ENCODE results near the gene MYZAP.

Gene MYZAP

GRCh38 chr15:57665939-57666338, 74.2 kb downstream of the MYZAP start:
- DNase-seq, result no peak

DNA sequence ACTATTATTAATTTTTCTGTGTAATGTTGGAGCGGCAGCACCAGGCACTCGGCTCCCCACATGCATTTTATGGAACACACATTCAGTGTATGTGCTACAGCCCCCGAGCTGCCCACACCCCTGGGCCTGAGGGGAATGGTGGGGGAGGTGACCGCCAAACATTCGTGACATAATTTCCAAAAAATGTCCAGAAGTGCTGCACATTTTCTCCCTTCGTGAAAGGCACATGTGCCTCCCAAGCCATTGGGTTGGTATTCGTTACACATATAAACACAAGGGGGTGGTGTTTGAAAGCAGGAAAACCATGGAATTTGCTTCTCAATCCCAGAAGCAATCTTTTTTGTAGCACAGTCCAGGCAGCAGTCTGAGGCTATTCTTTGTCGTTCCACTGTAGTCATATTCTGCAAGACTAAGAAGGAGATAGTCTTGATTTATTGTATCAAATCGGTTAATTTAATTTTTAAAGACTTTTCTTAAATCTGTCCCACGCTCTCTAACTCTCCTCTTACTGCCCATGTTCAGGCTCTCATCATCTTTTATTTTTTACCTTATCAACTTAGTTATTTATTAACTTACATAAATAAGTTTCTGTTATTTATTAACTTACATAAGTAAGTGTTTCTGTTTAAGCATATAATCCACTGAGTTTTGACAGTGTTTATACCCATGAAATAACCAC, 75.6 kb downstream of the MYZAP start:
- peak; percentile 66 for DNase-seq

DNA sequence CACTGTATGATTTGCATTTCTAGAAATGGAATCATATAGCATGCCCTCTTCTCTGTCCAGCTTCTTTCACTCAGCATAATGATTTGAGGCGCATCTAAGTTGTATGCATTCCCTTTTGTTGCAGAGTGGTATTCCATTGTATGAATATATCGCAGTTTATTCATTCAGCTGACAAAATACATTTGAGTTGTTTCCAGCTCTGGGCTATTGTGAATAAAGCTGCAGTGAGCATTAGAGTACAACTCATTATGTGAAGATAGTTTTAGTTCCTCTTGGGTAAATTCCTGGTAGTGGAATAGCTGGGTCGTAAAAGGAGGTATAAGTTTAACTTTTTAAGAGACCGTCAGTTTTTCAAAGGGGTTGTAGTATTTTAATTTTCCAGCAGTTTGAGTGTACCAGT, 76.3 kb downstream of the MYZAP start:
- no peak for DNase-seq

GRCh38 chr15:57671636-57672035, 79.9 kb downstream of the MYZAP start:
- DNase-seq, result no peak

DNA sequence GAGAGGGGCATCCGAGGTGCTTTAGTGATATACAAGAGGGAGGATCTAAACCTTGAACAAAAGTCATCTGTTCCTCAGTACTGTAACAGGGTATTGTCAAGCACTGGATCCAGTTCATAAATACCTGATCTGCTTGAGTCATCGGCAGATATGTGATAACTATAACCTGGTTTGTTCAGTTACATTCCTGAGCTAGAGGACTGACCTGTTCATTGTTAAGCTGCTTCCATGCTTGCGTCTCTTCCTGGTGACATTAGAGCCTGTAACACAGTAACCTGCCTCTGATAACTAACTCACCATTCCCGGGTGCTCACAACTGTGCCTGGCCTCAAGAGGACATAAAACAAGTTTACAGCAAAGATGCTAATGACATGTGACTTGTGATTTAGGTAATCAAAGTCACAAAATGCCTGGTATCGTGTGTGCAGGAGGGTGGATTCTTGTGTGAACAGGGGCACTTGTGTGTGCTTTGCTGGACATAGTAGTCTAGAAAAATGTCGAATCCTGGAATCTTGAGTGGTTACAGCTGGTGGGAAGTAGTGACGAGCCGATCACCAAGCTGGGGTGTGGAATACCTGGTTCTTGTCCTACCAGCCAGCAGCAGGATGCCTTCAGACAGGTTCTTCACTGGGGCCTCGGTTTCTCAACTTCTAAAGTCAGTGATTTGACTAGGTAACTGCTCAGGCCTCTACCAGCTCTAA, 83.9 kb downstream of the MYZAP start:
- DNase-seq, result no peak

DNA sequence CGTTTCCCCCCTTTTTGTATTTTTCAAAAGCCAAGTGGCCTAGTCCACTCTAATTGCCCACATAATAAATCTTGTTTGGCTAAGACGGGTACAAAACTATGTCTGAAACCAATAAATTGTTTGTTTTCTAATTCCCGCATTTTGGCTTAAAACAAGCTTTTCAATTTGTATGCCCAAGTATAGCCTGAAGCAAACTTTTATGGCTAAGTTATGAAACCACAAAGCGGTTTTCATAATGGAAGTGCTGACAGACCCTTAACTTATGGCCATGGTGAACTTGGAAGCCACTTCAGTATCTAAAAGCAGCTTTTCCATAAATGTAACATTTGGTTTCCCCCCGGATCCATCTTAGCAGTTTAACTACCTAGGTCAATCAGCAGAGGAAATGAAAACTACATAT, 84.9 kb downstream of the MYZAP start:
- DNase-seq, result no peak

DNA sequence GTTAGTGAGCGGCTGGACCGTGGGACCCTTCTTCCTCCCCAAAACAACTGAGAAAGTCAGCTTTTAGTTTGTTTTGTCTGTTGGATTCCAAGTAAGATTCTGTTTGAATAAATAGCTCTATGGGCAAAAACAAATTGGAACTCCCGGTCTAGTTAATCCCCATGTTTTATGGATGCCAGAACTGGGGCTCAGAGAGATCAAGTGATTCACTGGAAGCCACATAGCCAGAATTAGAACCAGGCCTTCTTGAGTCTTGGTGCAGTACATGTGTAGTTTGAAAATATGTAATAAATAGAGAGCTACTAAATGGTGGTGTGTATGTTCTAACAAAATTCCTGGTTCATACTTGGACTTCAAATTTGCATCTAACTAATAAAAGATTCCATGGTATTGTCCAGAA, 85.5 kb downstream of the MYZAP start:
- no peak for DNase-seq

GRCh38 chr15:57680021-57680420, 88.3 kb downstream of the MYZAP start:
- peak; percentile 82 for DNase-seq

DNA sequence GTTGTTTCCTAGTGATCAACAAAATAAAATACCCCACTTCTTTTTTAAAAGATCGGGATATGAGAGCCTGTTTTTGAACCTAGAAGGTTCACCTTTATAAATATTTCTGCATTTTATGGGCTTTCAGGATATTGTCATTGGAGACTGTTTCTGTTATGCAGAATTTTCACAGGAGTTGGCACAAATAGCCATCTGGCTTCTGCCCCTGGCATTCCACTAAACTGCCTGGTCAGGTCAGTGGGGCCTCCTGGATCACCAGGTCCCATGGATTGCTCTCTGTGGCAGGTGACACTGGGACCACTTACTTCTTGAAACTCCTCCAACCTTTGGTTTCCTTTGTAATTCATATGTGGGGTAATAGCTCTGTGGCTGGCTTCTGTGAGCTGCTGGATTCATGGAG, 89.3 kb downstream of the MYZAP start:
- DNase-seq, result no peak

DNA sequence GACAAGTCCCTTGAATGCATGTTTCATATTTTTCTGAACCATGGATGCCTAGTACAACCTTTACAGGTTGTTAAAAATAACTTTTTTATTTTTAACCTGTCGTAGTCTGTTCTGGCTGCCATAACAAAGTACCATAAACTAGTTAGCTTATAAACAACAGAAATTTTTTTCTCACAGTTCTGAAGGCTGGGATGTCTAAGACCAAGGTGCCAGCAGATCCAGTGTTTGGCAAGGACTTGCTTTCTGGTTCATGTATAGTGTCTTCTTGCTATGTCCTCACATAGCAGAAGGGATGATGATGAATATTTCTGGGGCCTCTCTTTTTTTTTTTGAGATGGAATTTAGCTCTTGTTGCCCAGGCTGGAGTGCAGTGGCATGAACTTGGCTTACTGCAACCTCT, 91.8 kb downstream of the MYZAP start:
- DNase-seq, result no peak

DNA sequence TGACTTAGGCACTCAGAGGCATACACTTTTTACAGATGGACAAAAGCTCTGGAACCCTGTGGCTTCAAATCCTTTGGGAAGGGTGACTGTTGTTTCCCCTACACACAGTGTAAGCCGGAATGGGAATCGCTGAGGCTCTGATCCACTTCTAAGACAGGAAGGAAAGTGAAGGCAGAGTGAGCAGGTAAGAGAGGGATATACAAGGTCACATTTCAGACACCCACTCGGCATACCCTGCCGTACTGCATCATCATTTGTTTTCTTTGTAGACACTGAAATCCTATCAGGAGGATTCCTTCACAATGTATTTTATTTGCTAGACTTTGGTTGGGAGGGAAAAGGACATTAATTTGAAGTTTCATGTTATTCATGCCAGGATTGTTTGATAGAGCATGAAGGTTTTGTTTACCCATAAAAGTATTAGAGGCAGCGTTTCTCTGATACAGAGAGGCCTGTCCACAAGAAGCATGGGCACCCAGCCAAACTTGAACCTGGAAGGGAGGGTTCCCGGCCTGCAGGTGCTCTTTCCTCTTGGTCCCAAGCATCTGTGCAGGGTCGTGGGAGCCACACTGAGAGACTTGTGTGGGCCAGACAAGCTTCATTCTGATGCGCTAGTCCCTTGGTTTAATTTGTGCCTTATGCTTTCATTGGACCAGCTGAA, 92.9 kb downstream of the MYZAP start:
- DNase-seq, result no peak

DNA sequence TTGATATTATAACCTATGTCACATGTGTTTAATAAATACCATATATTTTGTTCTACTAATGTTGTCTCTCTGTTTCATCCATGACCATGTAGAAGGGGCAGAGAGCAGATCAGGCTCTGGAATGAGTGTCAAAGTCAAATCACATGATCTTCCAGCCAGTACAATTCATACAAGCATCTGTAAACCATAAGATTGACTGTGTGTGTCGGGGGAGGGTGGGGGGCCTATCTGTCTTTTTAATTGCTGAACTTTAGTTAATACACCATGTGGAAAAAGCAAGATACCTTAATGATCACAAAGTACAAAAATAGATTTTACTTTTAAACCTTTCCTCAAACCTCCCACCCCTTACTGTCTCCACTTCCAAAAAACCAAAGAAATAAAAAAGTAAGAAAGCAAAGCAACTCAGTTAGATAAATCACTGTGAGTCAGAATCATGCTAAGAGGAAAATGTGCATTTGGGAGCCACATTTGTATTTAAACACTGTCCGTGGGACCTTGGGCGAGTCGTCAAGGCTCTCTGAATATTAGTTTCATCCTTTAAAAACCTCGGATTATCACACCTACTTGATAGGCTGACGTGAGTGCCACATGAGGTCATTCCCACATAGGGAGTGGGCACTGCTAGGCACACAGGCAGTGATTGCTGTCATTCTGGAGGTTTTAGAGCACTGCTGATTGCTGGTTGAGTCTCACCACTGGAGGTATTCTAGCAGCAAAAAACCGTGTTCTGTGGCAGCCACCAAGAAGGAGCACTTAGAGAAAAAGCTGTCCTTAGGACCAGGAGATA, 93.8 kb downstream of the MYZAP start:
- no peak for DNase-seq

- DNase-seq, result no peak
These were observed 95.0 kb downstream of the MYZAP start for GRCh38 chr15:57686657-57687056.

DNA sequence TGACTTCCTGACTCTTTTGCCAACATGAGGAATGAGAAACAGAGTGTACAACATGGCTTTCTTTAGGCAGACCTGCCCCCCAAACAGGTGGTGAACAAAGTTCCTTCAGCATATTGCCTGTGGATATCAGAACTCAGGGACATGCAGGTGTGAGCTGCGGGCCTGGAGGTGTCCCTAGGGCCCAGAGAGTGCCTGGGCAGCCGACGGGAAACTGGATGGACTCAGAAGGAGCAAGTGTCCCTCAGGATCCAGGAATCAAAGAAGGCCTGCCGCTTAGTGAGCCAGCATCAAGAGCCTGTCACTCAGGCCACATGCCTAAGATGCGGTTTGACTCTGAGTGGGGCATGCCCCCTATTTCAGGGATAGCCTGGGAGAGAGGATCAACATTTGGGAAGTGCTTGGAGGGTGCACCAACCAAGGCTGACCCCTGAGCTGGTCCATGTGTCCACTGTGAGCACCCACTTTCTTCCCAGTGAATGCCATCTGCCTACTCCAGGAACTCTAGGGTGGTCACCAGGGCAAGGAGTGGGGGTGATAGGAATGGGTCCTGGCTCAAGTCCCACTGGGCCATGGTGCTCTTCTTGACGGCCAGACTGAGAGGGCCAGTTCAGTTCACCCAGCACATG, 98.8 kb downstream of the MYZAP start:
- DNase-seq, result no peak

GRCh38 chr15:57691082-57691481, 99.4 kb downstream of the MYZAP start:
- DNase-seq, result no peak

DNA sequence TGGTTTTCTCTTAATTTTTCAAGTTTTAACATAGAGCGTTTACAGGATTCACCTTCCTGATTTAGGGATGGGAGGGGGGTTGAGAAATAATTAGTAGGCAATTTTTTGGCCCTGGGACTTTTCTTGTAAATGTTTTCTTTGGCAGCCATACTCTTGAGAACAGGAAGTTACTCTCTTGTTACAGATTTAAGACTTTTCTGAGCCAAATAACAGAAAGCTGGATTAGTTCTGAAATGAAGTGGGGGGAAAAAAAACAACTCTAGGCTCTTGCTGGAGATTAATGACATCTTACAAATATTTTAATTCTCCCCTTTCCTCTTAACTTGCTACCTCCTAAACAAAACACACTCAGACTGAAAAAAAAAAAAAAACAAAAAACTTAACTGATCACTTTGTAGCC, 101.0 kb downstream of the MYZAP start:
- DNase-seq, result peak; percentile 37

- DNase-seq, result peak; percentile 34
These were observed 102.6 kb downstream of the MYZAP start for GRCh38 chr15:57694279-57694678.

- DNase-seq, result no peak
These were observed 104.4 kb downstream of the MYZAP start for GRCh38 chr15:57696146-57696545.

DNA sequence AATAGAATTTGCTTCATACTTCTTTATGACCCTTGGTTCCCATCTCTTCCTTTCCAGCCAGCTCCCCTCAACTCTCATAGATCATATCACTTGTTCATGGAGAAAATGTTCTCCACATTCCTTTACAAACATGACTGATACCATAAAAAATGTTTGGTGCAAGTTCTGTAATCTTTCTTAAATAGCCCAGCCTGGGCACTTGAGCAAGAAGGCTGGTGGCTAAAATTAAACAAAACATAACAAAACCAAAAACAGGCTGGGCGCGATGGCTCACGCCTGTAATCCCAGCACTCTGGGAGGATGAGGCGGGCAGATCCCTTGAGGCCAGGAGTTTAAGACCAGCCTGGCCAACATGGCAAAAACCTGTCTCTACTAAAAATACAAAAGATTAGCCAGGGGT, 105.9 kb downstream of the MYZAP start:
- peak; percentile 38 for DNase-seq

- DNase-seq, result no peak
These were observed 106.5 kb downstream of the MYZAP start for GRCh38 chr15:57698243-57698642.

DNA sequence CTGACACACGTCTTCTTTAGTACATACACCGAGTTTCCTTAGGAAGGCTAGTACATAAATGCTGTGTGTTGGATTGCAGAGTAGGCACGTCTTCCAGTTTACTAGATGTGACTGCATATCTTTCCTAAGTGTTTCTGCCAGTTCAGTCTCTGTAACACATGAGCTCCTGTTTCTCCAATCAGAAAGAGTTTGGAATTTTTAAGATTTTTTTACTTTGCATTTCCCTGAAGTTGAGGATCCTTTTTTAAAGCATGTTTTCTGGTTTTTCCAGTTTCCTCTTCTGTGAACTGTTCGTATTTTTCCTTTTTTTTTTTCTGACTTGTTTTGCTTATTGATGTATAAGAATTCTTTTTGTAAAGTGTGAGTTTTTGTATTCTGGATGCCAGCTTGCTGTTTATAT, 107.3 kb downstream of the MYZAP start:
- DNase-seq, result no peak

- no peak for DNase-seq
These were observed 111.7 kb downstream of the MYZAP start for GRCh38 chr15:57703387-57703786.

DNA sequence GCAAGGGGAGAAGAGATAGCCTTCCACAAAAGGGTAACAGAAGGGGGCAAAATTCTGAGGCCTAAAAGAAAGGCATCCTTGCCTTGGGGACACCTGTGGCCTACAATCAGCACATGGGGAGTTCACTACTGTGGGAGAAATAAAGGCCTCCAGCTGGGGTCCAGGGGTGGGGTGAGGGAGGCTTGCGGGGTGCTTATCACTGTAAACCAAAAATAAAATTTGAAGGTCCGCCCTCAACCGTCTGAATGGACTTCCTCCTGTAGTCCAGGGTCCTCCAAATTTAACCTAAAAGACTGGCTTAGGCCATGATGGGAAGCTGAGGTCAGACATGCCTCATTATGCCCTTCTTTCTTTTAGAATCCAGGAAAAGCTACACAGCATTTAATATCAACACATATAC, 112.7 kb downstream of the MYZAP start:
- no peak for DNase-seq
